ENCODE results near the gene LZIC. TPM values are rescaled to one million over a fixed set of nuclear protein-coding genes. Genes with fewer than 3 reads are reported as not detected.
A peak's percentile ranks its signal among the peaks of the same experiment; 100 is the strongest.

Gene LZIC
- total RNA-seq, 1 donor from 2014 or later = 3.7 TPM

DNA sequence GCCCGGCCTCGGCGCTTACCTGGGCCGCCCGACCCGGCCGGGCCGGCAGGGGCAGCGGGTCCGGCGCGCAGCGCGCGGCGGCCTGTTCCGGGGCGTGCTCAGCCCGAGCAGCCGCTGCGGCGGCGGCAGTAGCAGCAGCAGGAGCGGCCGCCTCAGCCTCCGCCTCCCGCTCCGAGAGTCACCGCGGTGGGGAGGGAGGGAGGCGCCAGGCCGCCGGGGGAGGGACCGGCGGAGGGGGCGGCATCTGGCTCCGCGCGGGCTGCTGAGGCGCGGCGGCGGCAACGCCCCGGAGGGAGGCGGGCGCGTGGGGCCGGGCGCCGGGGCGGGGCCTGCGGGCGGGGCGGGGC, 33.1 kb downstream of the LZIC start, which contains the start of gene CTNNBIP1:
CTNNBIP1 (minus strand) TSS at position 194 of the 347 bp plus-strand sequence. CDS start 38,205 bp downstream, outside the sequence.
- peak within 1 kb of the TSS; percentile 93 to 99 for H3K4me3 ChIP-seq
- intact Hi-C loops (cut with DNase I) = loop anchor here (1.0 to 5.0 kb wide), 5 partner anchors 10 to 323 kb away; partner anchors contain the start of genes KIF1B, LZIC, NMNAT1 and TMEM201
- H3K27ac ChIP-seq = peak within 1 kb of the TSS; percentile 80 to 92
- H3K4me1 ChIP-seq = peaks cover 5 to 16% of the 10 kb centered on the region in 2 donors
- no peaks in the 10 kb centered on the region for H3K27me3 ChIP-seq
- H3K36me3 ChIP-seq = no peaks in the 10 kb centered on the region
- no peaks in the 10 kb centered on the region for H3K9me3 ChIP-seq
- TF ChIP-seq, protein P1, sequence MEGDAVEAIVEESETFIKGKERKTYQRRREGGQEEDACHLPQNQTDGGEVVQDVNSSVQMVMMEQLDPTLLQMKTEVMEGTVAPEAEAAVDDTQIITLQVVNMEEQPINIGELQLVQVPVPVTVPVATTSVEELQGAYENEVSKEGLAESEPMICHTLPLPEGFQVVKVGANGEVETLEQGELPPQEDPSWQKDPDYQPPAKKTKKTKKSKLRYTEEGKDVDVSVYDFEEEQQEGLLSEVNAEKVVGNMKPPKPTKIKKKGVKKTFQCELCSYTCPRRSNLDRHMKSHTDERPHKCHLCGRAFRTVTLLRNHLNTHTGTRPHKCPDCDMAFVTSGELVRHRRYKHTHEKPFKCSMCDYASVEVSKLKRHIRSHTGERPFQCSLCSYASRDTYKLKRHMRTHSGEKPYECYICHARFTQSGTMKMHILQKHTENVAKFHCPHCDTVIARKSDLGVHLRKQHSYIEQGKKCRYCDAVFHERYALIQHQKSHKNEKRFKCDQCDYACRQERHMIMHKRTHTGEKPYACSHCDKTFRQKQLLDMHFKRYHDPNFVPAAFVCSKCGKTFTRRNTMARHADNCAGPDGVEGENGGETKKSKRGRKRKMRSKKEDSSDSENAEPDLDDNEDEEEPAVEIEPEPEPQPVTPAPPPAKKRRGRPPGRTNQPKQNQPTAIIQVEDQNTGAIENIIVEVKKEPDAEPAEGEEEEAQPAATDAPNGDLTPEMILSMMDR (IDR thresholded peaks at IDR 0.05) = no peak
- DNase-seq (ENCODE audit: low spot score in 2 of 2) = no peak

GRCh38 chr1:9909234-9910046, 33.8 kb downstream of the LZIC start:
- intact Hi-C loops (cut with DNase I) = loop anchor here (1.0 to 5.0 kb wide), 5 partner anchors 9 to 322 kb away; partner anchors contain the start of genes KIF1B, LZIC, NMNAT1 and TMEM201
- Histone ChIP-seq H3K36me3 (no peaks in the 10 kb centered on the region), H3K4me1 (peaks cover 5 to 16% of the 10 kb centered on the region in 2 donors), H3K27ac (peak overlapping the region; percentile 58 to 77), H3K4me3 (peak overlapping the region; percentile 93 to 99), H3K27me3 (no peaks in the 10 kb centered on the region), H3K9me3 (no peaks in the 10 kb centered on the region)
- TF ChIP-seq, protein P1 (IDR thresholded peaks at IDR 0.05) = peak in 1 of 3 experiments; percentile 3
- peak in 1 of 2 donors; percentile 65 for DNase-seq (ENCODE audit: low spot score in 2 of 2)

DNA sequence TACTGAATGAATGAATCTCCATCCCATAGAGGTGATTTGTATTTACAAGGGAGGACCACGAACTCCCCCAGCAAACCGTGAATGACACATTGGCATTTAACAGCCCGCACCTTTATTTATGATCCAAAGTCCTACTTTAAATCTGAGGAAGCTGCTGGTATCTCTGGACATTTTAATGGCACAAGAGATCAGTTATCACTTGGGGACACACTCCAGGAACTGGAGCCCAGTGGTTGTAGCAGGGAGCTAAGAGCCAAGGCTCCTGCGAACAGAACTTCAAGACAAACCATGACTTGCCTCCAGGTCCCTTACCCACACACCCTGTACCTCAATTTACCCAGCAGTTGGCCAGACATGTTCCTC, 34.3 kb downstream of the LZIC start:
- Histone ChIP-seq H3K36me3 (no peaks in the 10 kb centered on the region), H3K4me1 (peaks cover 5 to 16% of the 10 kb centered on the region in 2 donors), H3K4me3 (peak overlapping the region; percentile 93 to 99), H3K9me3 (no peaks in the 10 kb centered on the region), H3K27ac (peak overlapping the region in 1 of 2 donors; percentile 58), H3K27me3 (no peaks in the 10 kb centered on the region)
- intact Hi-C loops (cut with DNase I) = no loop called here
- TF ChIP-seq, protein P1 (IDR thresholded peaks at IDR 0.05) = no peak
- no peak for DNase-seq (ENCODE audit: low spot score in 2 of 2)

GRCh38 chr1:9907441-9907840, 35.8 kb downstream of the LZIC start:
- Histone ChIP-seq H3K4me1 (peaks cover 5 to 16% of the 10 kb centered on the region in 2 donors), H3K27me3 (no peaks in the 10 kb centered on the region), H3K4me3 (no peak overlapping the region), H3K36me3 (no peaks in the 10 kb centered on the region), H3K27ac (no peak overlapping the region), H3K9me3 (no peaks in the 10 kb centered on the region)
- no peak for DNase-seq (ENCODE audit: low spot score in 2 of 2)
- intact Hi-C loops (cut with DNase I) = no loop called here
- TF ChIP-seq, protein P1 (IDR thresholded peaks at IDR 0.05) = no peak

DNA sequence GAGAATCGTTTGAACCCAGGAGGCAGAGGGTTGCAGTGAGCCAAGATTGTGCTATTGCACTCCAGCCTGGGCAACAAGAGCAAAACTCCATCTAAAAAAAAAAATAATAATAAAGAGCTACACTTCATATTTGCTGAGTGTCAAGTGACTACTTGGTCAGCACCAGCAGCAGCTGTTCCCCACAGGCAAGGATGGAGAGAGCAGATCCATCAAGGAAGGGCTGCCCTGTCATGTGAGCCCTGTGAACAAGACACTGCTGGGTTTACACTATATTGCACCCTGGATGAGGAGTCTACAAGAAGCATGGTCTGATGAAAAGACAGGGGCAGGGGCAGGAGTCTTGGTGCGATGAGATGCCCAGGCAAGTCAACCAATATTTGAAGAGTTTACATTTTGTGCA, 36.7 kb downstream of the LZIC start:
- no peaks in the 10 kb centered on the region for H3K27me3 ChIP-seq
- no peak for DNase-seq (ENCODE audit: low spot score in 2 of 2)
- H3K27ac ChIP-seq = no peak overlapping the region
- H3K9me3 ChIP-seq = no peaks in the 10 kb centered on the region
- H3K36me3 ChIP-seq = no peaks in the 10 kb centered on the region
- intact Hi-C loops (cut with DNase I) = no loop called here
- no peak overlapping the region for H3K4me3 ChIP-seq
- TF ChIP-seq, protein P1 (IDR thresholded peaks at IDR 0.05) = no peak
- H3K4me1 ChIP-seq = peaks cover 7 to 22% of the 10 kb centered on the region in 2 donors

Data from ascending aorta (tissue), 2 donors.